Measurements from ENCODE around the gene EIF3L. TPM values are rescaled to one million over a fixed set of nuclear protein-coding genes. Genes with fewer than 3 reads are reported as not detected.

Gene EIF3L
- polyA plus RNA-seq, 6 donors from 2014 or later, result 260 to 316 (median 300) TPM

GRCh38 chr22:37822079-37822833 is 27.0 kb upstream of the EIF3L start:
- Mint-ChIP-seq H3K9me3 (no peaks in the 10 kb centered on the region), H3K4me1 (peaks cover 7 to 23% (median 22%) of the 10 kb centered on the region in 3 donors), H3K4me3 (peak overlapping the region in 2 of 8 donors; percentile 44 to 58), H3K27ac (no peak overlapping the region), H3K27me3 (peaks cover 19 to 71% (median 34%) of the 10 kb centered on the region in 3 donors), H3K36me3 (no peaks in the 10 kb centered on the region)
- DNase-seq, result no peak
- ATAC-seq (ENCODE audit: low read depth in 2 of 2), result no peak

GRCh38 chr22:37823134-37823985 is 25.9 kb upstream of the EIF3L start, which contains the start of gene GALR3:
TSS of gene GALR3 (plus strand) at chr22:37823382. CDS start at chr22:37823407, 25 bp downstream.
- Mint-ChIP-seq H3K36me3 (peaks cover 0 to 5% of the 10 kb centered on the region in 2 donors), H3K27ac (no peak within 1 kb of the TSS), H3K4me1 (peaks cover 4 to 18% (median 11%) of the 10 kb centered on the region in 3 donors), H3K27me3 (peaks cover 16 to 64% (median 34%) of the 10 kb centered on the region in 3 donors), H3K4me3 (peak within 1 kb of the TSS in 4 of 8 donors; percentile 9 to 62 (median 60)), H3K9me3 (no peaks in the 10 kb centered on the region)
- DNase-seq (no peak), ATAC-seq (ENCODE audit: low read depth in 2 of 2) (no peak)

GRCh38 chr22:37824674-37825641 is 24.3 kb upstream of the EIF3L start:
- H3K27me3 Mint-ChIP-seq, result peaks cover 16 to 51% (median 34%) of the 10 kb centered on the region in 3 donors
- H3K36me3 Mint-ChIP-seq, result peaks cover 0 to 5% of the 10 kb centered on the region in 2 donors
- DNase-seq (no peak), ATAC-seq (ENCODE audit: low read depth in 2 of 2) (peak; percentile 14 to 28)
- peak overlapping the region in 7 of 8 donors; percentile 25 to 84 (median 42) for H3K4me3 Mint-ChIP-seq
- no peak overlapping the region for H3K27ac Mint-ChIP-seq
- H3K9me3 Mint-ChIP-seq, result no peaks in the 10 kb centered on the region
- H3K4me1 Mint-ChIP-seq, result peaks cover 4 to 12% (median 4%) of the 10 kb centered on the region in 3 donors

GRCh38 chr22:37827056-37827455 is 22.2 kb upstream of the EIF3L start:
- Mint-ChIP-seq H3K27me3 (peaks cover 12 to 31% (median 20%) of the 10 kb centered on the region in 3 donors), H3K4me1 (peaks cover 4 to 7% (median 7%) of the 10 kb centered on the region in 3 donors), H3K36me3 (peaks cover 0 to 5% of the 10 kb centered on the region in 2 donors), H3K27ac (peak overlapping the region in 2 of 6 donors; percentile 53 to 71), H3K4me3 (no peak overlapping the region), H3K9me3 (no peaks in the 10 kb centered on the region)
- no peak for DNase-seq
- ATAC-seq (ENCODE audit: low read depth in 2 of 2), result no peak

GRCh38 chr22:37830093-37830842 is 19.0 kb upstream of the EIF3L start:
- no peak for ATAC-seq (ENCODE audit: low read depth in 2 of 2)
- peaks cover 2 to 7% (median 4%) of the 10 kb centered on the region in 3 donors for H3K4me1 Mint-ChIP-seq
- H3K4me3 Mint-ChIP-seq, result no peak overlapping the region
- H3K36me3 Mint-ChIP-seq, result peaks cover 0 to 5% of the 10 kb centered on the region in 2 donors
- DNase-seq, result no peak
- H3K27ac Mint-ChIP-seq, result no peak overlapping the region
- peaks cover 5 to 7% (median 7%) of the 10 kb centered on the region in 3 donors for H3K27me3 Mint-ChIP-seq
- H3K9me3 Mint-ChIP-seq, result no peaks in the 10 kb centered on the region

GRCh38 chr22:37831472-37831871 is 17.7 kb upstream of the EIF3L start:
- Mint-ChIP-seq H3K4me1 (peaks cover 0 to 3% (median 0%) of the 10 kb centered on the region in 3 donors), H3K36me3 (peaks cover 0 to 5% of the 10 kb centered on the region in 2 donors), H3K4me3 (no peak overlapping the region), H3K27me3 (no peaks in the 10 kb centered on the region), H3K27ac (no peak overlapping the region), H3K9me3 (no peaks in the 10 kb centered on the region)
- ATAC-seq (ENCODE audit: low read depth in 2 of 2), result no peak
- no peak for DNase-seq

GRCh38 chr22:37832022-37832857 is 17.0 kb upstream of the EIF3L start:
- Mint-ChIP-seq H3K36me3 (peaks cover 0 to 5% of the 10 kb centered on the region in 2 donors), H3K27ac (no peak overlapping the region), H3K9me3 (no peaks in the 10 kb centered on the region), H3K4me1 (peaks cover 0 to 3% (median 0%) of the 10 kb centered on the region in 3 donors), H3K27me3 (no peaks in the 10 kb centered on the region), H3K4me3 (peak overlapping the region in 1 of 8 donors; percentile 42)
- ATAC-seq (ENCODE audit: low read depth in 2 of 2) (no peak), DNase-seq (no peak)

- peak overlapping the region in 2 of 6 donors; percentile 3 to 82 for H3K27ac Mint-ChIP-seq
- no peak for DNase-seq
- H3K9me3 Mint-ChIP-seq, result no peaks in the 10 kb centered on the region
- H3K4me3 Mint-ChIP-seq, result peak overlapping the region in 7 of 8 donors; percentile 60 to 91 (median 79)
- no peaks in the 10 kb centered on the region for H3K36me3 Mint-ChIP-seq
- no peak for ATAC-seq (ENCODE audit: low read depth in 2 of 2)
- no peaks in the 10 kb centered on the region for H3K27me3 Mint-ChIP-seq
- H3K4me1 Mint-ChIP-seq, result peaks cover 7 to 28% (median 13%) of the 10 kb centered on the region in 3 donors
Measured at GRCh38 chr22:37842015-37842793, 7.0 kb upstream of the EIF3L start.

- no peak for DNase-seq
- H3K36me3 Mint-ChIP-seq, result no peaks in the 10 kb centered on the region
- peaks cover 0 to 2% (median 0%) of the 10 kb centered on the region in 7 donors for H3K9me3 Mint-ChIP-seq
- H3K4me1 Mint-ChIP-seq, result peaks cover 14 to 36% (median 23%) of the 10 kb centered on the region in 3 donors
- peak overlapping the region in 4 of 6 donors; percentile 65 to 93 (median 82) for H3K27ac Mint-ChIP-seq
- peak overlapping the region; percentile 82 to 95 (median 88) for H3K4me3 Mint-ChIP-seq
- ATAC-seq (ENCODE audit: low read depth in 2 of 2), result peak; percentile 29 to 34
- no peaks in the 10 kb centered on the region for H3K27me3 Mint-ChIP-seq
Measured at GRCh38 chr22:37843741-37844089, 5.5 kb upstream of the EIF3L start.

- no peaks in the 10 kb centered on the region for H3K27me3 Mint-ChIP-seq
- ATAC-seq (ENCODE audit: low read depth in 2 of 2) (no peak), DNase-seq (no peak)
- H3K36me3 Mint-ChIP-seq, result no peaks in the 10 kb centered on the region
- peaks cover 23 to 46% (median 35%) of the 10 kb centered on the region in 3 donors for H3K4me1 Mint-ChIP-seq
- peak overlapping the region; percentile 82 to 95 (median 89) for H3K4me3 Mint-ChIP-seq
- H3K9me3 Mint-ChIP-seq, result peaks cover 0 to 3% (median 0%) of the 10 kb centered on the region in 7 donors
- peak overlapping the region; percentile 51 to 92 (median 84) for H3K27ac Mint-ChIP-seq
Measured at GRCh38 chr22:37844904-37845329, 4.3 kb upstream of the EIF3L start.

GRCh38 chr22:37846433-37846832 is 2.8 kb upstream of the EIF3L start:
- peaks cover 29 to 58% (median 45%) of the 10 kb centered on the region in 3 donors for H3K4me1 Mint-ChIP-seq
- ATAC-seq (ENCODE audit: low read depth in 2 of 2) (no peak), DNase-seq (no peak)
- no peaks in the 10 kb centered on the region for H3K36me3 Mint-ChIP-seq
- no peak overlapping the region for H3K27ac Mint-ChIP-seq
- peaks cover 0 to 3% (median 0%) of the 10 kb centered on the region in 7 donors for H3K9me3 Mint-ChIP-seq
- no peaks in the 10 kb centered on the region for H3K27me3 Mint-ChIP-seq
- peak overlapping the region in 4 of 8 donors; percentile 32 to 88 (median 53) for H3K4me3 Mint-ChIP-seq
